Urothelium cell line (cell line): ENCODE results near the gene MPC1L.

Source experiments
- DNase-seq: peaks from one replicate; pipeline ENCODE4 v3.0.0; 2011; ENCODE audit warnings: low spot score, mixed read lengths
- FAIRE-seq: peaks from 2 replicates; lab custom pipeline; 2011; peaks lifted over from hg19 to GRCh38; lab: Jason Lieb, UNC

MPC1L gene

DNA sequence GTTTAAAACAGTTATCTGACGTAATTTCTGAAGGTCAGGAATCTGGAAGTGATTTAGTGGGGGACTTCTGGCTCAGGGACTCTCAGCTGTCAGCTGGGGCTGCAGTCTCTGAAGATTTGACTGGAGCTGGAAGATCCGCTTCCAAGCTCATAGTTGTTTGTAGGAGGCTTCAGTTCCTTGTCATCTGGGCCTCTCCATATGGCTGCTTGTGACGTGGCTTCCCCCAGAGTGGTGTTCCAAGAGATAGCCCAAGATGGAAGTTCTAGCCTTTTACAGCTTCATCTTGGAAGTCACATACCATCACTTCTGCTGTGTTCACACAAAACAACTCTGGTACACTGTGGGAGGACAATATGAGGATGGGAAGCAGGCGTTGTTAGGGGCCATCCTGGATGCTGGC is 2.1 kb downstream of the MPC1L start:
- no peak for FAIRE-seq
- DNase-seq, result no peak

- FAIRE-seq (no peak), DNase-seq (no peak)
Measured at GRCh38 chrX:40628506-40628905, 5.3 kb downstream of the MPC1L start.

- FAIRE-seq, result no peak
- DNase-seq, result no peak
Measured at GRCh38 chrX:40632199-40632598, 9.0 kb downstream of the MPC1L start.

DNA sequence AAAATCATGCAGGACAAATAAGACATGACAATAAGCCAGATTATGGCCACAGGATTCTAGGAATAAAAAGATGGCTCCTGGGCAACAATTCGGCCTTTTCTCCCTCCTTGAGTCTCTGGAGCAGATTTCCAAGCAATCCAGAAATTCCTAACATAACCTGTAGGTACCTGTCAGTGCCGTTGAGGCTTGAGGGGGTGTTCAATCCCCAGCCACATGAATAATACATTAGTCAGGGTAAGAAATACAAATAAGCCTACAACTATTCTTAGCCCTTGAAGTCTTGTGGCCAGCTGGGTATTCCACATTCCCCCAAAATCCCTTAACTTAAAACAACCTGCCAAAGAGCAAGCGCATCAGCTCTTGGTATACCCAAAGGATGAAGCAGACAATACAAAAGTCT is 14.5 kb downstream of the MPC1L start:
- DNase-seq, result no peak
- FAIRE-seq, result no peak

- DNase-seq, result no peak
Measured at GRCh38 chrX:40644176-40644575, 20.9 kb downstream of the MPC1L start.

GRCh38 chrX:40644821-40645358 is 21.7 kb downstream of the MPC1L start:
- FAIRE-seq (no peak), DNase-seq (peak; percentile 30)

More at GRCh38 chrX:40644176-40644575, 20.9 kb downstream of the MPC1L start:
- FAIRE-seq, result no peak

DNA sequence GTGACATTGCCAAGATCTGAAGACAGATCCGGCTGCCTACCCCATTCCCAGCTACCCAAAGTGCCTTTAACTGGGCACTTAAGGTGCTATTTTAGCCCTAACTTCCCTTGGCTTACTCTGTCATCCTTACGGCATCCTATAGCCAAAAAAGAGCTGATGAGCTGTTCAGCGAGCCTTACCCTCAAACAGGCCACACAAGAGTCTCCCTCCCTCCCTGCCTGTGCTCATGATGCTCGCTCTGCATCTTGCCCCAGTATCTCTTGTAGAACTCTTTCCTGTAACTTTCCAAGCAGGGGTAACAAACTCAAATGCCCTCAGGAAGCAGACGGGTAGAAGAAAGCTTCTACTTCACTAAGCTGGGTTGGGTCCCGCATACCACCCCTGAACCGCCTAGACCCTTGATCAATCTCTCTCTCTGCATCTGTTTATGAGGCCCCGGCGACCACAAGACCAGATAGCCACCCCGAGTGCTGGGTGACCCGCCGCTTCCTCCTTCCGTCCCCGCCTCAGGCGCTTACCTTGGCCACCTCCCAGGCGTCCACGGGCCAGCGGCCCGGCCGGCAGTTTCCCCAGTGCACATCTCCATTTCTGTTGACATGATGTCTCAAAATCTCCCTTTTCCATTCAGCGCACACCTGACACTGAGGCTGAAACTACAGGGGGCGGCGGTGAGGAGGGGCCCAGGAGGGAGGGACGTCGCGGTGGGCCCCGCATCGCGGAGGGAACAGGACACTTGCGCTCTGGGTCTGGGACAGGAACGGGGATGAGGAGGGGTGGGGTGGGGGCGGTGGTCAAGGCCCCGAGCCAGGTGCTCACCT is 23.5 kb downstream of the MPC1L start:
- peak; percentile 20 for DNase-seq
- no peak for FAIRE-seq

DNA sequence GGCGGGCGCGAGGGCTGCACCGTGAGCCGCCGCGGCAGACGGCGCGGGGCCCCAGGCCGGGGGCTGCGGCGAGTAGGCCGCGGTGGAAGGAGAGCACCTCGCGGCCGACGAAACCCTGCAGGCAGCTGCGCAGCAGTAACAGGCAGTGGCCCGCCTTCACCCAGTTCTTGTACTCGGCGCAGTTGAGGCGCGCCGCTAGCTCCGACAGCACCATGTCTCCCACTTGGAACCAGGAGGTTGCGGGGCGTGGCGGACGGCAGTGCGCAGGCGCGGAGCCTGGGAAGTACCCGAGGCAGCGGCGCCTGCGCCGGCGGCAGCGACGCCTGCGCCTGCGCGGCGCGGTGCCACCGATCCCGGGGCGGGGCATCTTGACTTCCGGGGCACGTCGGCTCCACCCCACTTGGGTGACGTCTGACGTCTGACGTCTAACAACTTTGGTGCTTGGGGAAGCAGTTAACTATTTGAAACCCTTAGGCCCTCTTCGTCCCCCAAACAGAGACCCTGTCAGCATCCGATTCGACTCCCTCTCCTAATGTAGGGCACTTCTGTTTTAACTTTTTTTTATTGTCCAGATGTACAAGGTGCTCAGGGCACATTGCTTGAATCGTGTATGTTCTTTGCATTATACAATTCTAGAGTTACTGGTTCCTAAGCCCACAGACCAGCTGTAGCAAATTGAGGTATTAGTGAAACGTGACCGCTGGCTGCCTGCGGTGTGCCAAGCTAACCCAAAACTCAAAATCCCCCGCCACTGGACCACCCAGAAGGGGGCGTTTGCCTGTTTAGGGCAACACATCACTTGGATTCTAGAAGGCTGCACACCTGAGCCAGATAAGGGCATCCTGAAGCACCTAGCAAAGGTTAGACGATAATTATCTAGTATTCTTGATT is 24.3 kb downstream of the MPC1L start, which contains the start of gene CXorf38:
TSS of gene CXorf38 (minus strand) at position 255 of the 891 bp plus-strand sequence. CDS start at position 214, 41 bp downstream.
- DNase-seq (peak; percentile 94), FAIRE-seq (peak; percentile 83)

DNA sequence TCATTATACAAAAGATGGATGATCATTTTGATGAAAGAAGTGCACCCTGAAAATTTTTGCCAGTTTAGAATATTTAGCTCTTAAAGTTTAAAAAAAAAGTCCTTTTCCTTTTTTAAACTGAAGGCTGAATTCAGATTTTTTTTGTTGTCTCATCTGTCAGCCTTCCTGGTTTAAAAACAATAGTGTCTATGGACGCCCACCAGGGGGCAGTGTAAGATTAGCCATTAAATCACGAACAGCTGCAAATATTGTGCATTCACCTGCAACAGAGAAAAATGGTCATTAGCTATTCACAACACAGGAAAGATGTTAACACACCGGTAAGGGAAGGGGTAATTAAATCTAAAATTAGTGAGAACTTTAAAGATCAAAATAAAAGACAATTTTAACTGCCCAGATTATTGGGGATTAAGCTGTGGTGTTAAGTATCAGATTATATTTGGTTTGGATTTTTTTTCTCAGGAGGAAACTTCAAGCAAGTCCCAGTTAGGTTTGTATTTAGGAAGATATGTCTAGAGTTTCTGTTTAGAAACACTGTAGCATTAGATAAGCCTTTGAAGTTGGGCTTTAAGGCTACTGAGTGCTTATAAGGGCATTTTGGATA is 28.5 kb downstream of the MPC1L start:
- DNase-seq (peak; percentile 27), FAIRE-seq (no peak)

DNA sequence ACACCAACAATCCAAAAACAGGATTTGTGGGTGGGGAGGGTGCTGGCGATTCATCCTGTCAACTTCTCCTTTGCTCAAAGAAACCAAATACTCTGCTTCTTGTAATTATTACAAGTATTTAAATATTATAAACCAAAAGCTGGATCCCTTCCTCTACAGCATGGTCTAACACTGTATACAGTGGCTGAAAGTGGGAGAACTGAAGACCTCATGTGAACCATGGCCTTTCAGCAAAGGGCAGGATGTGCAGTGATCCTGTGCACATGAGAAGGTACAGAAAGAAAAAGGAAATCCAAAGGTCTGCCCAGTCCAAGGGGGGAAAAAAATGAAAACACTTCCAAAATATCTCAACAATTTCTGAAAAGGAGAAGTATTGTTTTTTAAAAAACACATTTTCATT is 29.4 kb downstream of the MPC1L start:
- DNase-seq, result no peak
- FAIRE-seq, result no peak

DNA sequence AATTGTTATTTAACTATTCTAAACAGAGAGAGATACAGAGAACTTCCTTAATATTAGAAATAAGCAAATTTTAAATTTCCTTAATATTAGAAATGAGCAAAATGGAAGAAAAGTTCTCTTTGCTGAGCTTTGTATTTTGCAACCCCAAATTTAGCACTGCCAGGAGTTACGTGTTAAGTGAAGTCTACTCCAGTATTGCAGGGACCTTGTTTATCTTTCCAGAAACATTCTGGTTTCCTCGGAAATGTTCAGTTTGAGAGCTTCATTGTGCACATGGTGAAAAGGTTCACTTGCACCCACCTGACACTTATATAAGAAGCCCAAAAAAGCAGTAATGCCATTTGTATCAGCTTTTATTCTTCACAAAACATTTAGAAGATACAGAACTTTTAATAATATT is 30.3 kb downstream of the MPC1L start:
- FAIRE-seq (no peak), DNase-seq (no peak)

- DNase-seq, result no peak
- no peak for FAIRE-seq
Measured at GRCh38 chrX:40660381-40660780, 37.2 kb downstream of the MPC1L start.

DNA sequence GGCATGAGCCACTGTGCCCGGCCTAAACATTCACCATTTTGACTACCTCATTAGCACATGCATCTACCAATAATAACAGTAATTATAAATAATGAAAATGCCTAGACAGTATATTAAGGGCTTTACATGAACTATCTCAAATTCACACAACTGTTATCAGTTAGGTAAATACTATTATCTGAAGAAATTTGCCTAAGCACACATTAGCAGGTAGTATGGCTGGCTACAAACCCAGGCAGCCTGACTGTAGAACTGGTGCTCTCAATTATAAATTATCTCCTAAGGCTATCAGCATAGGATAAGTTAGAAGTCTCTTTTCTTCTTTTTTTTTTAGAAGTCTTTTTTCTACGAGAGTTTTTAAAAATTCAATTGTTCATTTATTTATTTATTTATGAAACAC is 38.3 kb downstream of the MPC1L start:
- FAIRE-seq, result no peak
- no peak for DNase-seq

DNA sequence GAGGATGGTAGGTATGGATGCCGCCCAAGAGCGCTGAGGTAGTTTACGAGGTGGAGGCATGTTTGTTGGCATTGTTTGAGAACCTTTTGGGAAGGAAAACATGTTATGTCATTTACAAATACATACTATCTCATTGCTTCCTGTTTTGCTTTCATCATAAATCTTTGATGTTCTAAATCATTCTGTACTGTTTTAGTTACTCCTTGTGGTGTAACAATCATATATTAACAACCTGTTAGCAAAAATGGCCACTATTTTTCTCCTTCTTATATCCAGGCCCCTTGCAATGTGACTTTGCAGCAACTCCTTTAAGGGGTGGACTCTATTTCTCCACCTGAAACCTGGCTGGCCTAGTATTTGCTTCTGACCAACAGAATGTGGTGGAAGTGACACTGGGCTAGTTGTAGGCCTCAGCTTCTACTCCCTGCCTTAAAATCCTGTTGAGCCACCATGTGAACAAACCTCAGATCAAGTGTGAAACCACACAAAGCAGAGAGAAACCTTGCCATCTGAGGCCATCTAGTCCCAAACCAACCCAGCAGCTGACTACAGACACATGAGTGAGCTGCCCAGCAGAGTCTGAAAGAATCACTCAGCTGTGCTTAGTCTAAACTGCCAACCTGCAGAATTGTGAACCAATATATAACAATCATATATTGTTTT is 40.0 kb downstream of the MPC1L start:
- no peak for DNase-seq
- FAIRE-seq, result no peak

DNA sequence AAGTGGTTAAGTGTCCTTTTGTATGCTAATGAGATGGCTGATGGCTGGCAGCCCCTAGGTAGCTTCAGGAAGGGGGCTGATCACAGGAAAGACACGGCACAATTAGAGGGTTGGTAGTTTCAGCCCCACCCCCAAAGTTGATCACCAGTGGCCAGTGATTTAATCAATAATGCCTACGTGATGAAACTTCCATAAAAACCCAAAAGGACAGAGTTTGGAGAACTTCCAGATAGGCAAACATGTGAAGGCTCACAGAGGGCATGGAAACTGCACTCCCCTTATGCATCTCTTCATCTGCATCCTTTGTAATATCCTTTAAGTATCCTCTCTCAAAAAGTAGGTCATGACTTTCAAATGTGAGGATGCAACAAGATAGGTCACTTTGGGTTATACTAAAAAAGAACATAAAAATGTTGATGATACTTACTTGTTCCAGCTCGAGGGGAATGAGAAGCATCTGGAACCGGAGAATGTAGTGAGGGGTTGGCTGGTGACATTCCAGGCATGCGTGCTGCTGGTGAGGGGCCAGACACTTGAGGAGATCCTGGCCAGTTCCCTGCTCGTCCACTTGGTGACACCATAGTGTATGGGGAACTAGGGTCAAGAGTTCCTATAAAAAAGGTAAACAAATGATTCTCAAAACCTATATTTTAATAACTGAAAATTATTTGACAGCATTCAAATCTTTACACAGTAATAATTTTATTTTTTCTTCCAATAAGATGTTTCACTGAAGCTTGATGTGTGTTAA is 40.8 kb downstream of the MPC1L start:
- no peak for FAIRE-seq

GRCh38 chrX:40671126-40671525 is 47.9 kb downstream of the MPC1L start:
- FAIRE-seq, result no peak
- DNase-seq, result no peak

More for the DNA sequence above, 40.8 kb downstream of the MPC1L start:
- DNase-seq, result no peak
